Caco-2 (cell line): ENCODE measurements around the gene ANXA8. TPM values are rescaled to one million over a fixed set of nuclear protein-coding genes. Genes with fewer than 3 reads are reported as not detected.
"Not testable (repeated sequence)": the region's sequence is repeated elsewhere in the genome, so short reads cannot be mapped to it uniquely, and the experiment has no call there.

ENCODE experiments used
- BruUV-seq: library from RNA; stranded (reverse); fragments of 400-500 nt; replicated peaks from 2 replicates; lab custom pipeline; 2021; lab: Mats Ljungman, UMichigan
- CTCF ChIA-PET: fragments of 300-600 bp; sonication (Branson Sonifier 250); formaldehyde crosslinking; loops from one replicate; lab custom pipeline; 2022; ENCODE audit warnings: antibody characterized with exemption; lab: Charles Lee
- POLR2A ChIA-PET: fragments of 300-600 bp; sonication (Branson Sonifier 250); formaldehyde crosslinking; loops from one replicate; lab custom pipeline; 2022; ENCODE audit warnings: antibody characterized with exemption; lab: Charles Lee
- DNase-seq, 2 experiments: peaks; one replicate each; pipeline versions ENCODE4 v3.0.0 to v3.0.0-alpha.2; 2020 to 2022
- H3K27me3 ChIP-seq: replicated peaks from 2 replicates; pipeline ENCODE4 v1.6.0; 2011; ENCODE audit warnings: low read length; ENCODE audit not compliant: control insufficient read depth, insufficient read depth
- H3K36me3 ChIP-seq: 2 replicates; pipeline ENCODE4 v1.5.1; 2011; ENCODE audit warnings: low read length; ENCODE audit not compliant: control insufficient read depth, insufficient read depth
- H3K4me1 ChIP-seq: fragments of 250-450 bp; sonication (Bioruptor Pico); 2 replicates; pipeline ENCODE4 v1.5.1; 2020; ENCODE audit warnings: mild to moderate bottlenecking
- H3K4me3 ChIP-seq: 2 replicates; pipeline ENCODE4 v1.5.1; 2011; ENCODE audit warnings: low read depth, mild to moderate bottlenecking, control low read depth, low read length
- H3K9me3 ChIP-seq: fragments of 250-450 bp; sonication (Bioruptor Pico); 2 replicates; pipeline ENCODE4 v1.5.1; 2020; ENCODE audit warnings: mild to moderate bottlenecking, moderate library complexity
- H3K27ac Mint-ChIP-seq: one replicate; pipeline ENCODE4 v1.8.0; 2022; ENCODE audit warnings: mixed read lengths; ENCODE audit not compliant: unreplicated experiment
- H3K27me3 Mint-ChIP-seq: one replicate; pipeline ENCODE4 v1.8.0; 2022; ENCODE audit warnings: mixed read lengths; ENCODE audit not compliant: insufficient read depth, unreplicated experiment
- H3K36me3 Mint-ChIP-seq: one replicate; pipeline ENCODE4 v1.8.0; 2022; ENCODE audit warnings: mild to moderate bottlenecking, mixed read lengths; ENCODE audit not compliant: insufficient read depth, unreplicated experiment
- H3K4me1 Mint-ChIP-seq: one replicate; pipeline ENCODE4 v1.8.0; 2022; ENCODE audit warnings: low read depth, mixed read lengths; ENCODE audit not compliant: unreplicated experiment
- H3K4me3 Mint-ChIP-seq: one replicate; pipeline ENCODE4 v1.8.0; 2022; ENCODE audit warnings: mild to moderate bottlenecking, moderate library complexity, mixed read lengths; ENCODE audit not compliant: unreplicated experiment
- H3K9me3 Mint-ChIP-seq: one replicate; pipeline ENCODE4 v1.8.0; 2022; ENCODE audit warnings: mixed read lengths; ENCODE audit not compliant: unreplicated experiment
- intact Hi-C: fragments of 100-400 bp; cut with micrococcal nuclease; formaldehyde crosslinking; loops from one replicate; pipeline ENCODE4 v1.10.0; 2022; ENCODE audit not compliant: unreplicated experiment
- total RNA-seq: library from RNA; stranded (reverse); gene quantifications from 2 replicates; pipeline ENCODE4 v1.2.3, GENCODE V29; 2022

The ANXA8 gene
- total RNA-seq, 1 experiment from 2014 or later, result 20.9 TPM

DNA sequence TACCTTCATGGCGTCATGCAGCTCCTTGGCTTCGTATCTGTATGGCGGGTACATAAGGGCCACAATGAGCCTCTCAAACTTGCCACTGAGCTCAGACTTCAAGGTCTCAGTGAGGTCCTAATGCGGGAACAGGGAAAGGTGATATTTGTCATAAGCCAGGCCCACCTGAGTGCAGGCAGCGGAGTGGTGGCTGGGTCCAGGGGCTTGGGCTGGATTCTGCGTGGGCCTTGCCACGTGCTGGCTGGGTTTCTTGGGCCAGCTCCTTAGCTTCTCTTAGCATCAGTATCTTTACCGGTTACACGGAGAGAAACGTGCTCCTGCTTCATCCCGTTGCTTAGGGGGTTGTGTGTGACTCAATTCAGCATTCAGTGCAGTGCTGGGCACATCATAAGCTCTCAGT is 6.8 kb downstream of the ANXA8 start:
- H3K27ac Mint-ChIP-seq, H3K27me3 Mint-ChIP-seq, H3K4me1 ChIP-seq, POLR2A ChIA-PET, intact Hi-C loops, H3K4me3 Mint-ChIP-seq, H3K4me1 Mint-ChIP-seq, H3K9me3 Mint-ChIP-seq, H3K4me3 ChIP-seq, H3K9me3 ChIP-seq, H3K27me3 ChIP-seq, H3K36me3 Mint-ChIP-seq, CTCF ChIA-PET, H3K36me3 ChIP-seq, DNase-seq, BruUV-seq: not testable (repeated sequence)

DNA sequence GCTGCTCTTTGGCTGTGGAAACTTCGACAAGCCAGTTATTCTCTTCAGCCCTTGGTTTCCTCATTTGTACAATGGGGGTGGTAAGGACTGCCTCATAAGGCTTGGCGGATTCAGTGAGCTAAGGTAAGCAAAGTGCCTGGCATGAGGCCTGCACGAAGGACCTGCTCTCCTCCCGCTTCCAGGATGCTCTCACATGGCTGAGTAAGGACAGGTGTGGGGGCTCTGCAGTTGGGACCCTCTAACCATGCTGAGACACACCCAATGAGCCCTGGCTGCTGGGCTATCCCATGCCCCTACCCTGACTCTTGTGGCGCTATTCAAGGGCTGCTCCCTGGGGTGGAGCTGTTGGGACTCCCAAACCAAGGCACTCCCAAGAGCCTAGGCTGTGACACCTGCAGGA is 8.8 kb downstream of the ANXA8 start:
- H3K4me3 ChIP-seq, BruUV-seq, H3K36me3 Mint-ChIP-seq, H3K27ac Mint-ChIP-seq, H3K4me3 Mint-ChIP-seq, H3K4me1 Mint-ChIP-seq, H3K9me3 ChIP-seq, H3K27me3 Mint-ChIP-seq, H3K4me1 ChIP-seq, H3K9me3 Mint-ChIP-seq, H3K27me3 ChIP-seq, POLR2A ChIA-PET, H3K36me3 ChIP-seq, DNase-seq, CTCF ChIA-PET, intact Hi-C loops: not testable (repeated sequence)

DNA sequence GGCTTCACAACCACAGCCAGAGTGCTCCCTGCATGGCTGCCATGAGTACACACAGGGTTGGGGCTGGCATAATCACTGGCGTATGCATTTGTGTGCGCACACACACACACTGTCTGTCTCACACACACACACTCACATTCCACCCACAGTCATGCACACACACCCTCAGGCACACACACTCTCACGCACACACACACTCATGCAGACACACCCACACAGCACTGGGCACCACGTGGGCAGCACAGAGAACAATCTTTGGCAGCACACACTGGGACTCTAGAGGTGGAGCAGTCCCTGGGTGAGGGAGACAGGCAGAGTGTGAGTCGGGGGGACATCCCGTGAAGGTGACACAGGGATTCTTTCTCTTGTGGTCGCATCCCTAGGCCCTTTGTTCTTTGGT is 10.4 kb downstream of the ANXA8 start:
- POLR2A ChIA-PET, H3K4me1 ChIP-seq, H3K27me3 Mint-ChIP-seq, BruUV-seq, H3K9me3 Mint-ChIP-seq, H3K4me1 Mint-ChIP-seq, H3K36me3 Mint-ChIP-seq, H3K4me3 Mint-ChIP-seq, H3K9me3 ChIP-seq, DNase-seq, H3K4me3 ChIP-seq, H3K27ac Mint-ChIP-seq, H3K36me3 ChIP-seq, CTCF ChIA-PET, H3K27me3 ChIP-seq, intact Hi-C loops: not testable (repeated sequence)

DNA sequence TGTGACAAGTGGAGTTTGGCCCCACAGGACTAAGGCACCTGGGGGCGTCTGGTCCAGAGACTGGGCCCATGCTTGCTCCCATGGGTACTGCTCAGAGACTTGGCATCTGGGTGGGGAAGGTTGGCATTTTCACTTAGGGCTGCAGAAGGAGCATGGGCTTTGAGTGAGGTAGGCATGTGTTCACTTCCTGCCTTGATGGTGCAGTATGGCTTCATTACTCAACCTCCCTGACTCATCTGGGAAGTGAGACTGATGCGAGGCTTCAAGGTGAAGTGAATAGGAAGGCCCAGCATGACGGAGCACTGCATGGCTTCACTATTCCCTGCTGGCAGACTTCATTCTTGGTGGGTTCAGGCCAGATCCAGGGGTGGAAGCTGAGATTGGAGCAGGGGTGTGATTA is 11.3 kb downstream of the ANXA8 start:
- BruUV-seq, H3K4me1 ChIP-seq, H3K9me3 Mint-ChIP-seq, H3K27ac Mint-ChIP-seq, intact Hi-C loops, H3K36me3 ChIP-seq, H3K36me3 Mint-ChIP-seq, H3K4me3 ChIP-seq, CTCF ChIA-PET, H3K27me3 Mint-ChIP-seq, H3K9me3 ChIP-seq, H3K27me3 ChIP-seq, POLR2A ChIA-PET, DNase-seq, H3K4me1 Mint-ChIP-seq, H3K4me3 Mint-ChIP-seq: not testable (repeated sequence)

DNA sequence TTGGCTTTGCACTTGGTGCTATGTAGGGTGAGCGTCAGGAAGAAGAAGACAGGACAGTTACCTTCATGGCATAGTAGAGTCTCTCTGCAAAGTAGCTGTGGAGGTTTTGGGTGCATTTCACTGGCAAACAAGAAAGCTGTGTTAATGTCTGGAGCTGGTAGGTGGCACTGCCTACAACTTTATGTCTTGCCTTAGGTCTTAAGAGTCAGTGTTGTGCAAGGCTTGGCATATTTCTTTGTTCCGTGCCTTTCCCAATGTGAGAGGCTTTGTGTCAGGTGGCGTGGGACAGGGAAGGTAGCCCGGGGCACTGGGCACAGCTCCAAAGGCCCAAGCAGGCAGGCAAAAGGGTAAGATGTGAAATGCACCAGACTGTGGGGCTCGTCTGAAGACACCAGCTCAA is 11.8 kb downstream of the ANXA8 start:
- H3K4me1 ChIP-seq, H3K9me3 ChIP-seq, H3K4me1 Mint-ChIP-seq, POLR2A ChIA-PET, H3K9me3 Mint-ChIP-seq, intact Hi-C loops, H3K36me3 ChIP-seq, BruUV-seq, H3K27ac Mint-ChIP-seq, H3K36me3 Mint-ChIP-seq, H3K4me3 ChIP-seq, DNase-seq, CTCF ChIA-PET, H3K4me3 Mint-ChIP-seq, H3K27me3 ChIP-seq, H3K27me3 Mint-ChIP-seq: not testable (repeated sequence)

DNA sequence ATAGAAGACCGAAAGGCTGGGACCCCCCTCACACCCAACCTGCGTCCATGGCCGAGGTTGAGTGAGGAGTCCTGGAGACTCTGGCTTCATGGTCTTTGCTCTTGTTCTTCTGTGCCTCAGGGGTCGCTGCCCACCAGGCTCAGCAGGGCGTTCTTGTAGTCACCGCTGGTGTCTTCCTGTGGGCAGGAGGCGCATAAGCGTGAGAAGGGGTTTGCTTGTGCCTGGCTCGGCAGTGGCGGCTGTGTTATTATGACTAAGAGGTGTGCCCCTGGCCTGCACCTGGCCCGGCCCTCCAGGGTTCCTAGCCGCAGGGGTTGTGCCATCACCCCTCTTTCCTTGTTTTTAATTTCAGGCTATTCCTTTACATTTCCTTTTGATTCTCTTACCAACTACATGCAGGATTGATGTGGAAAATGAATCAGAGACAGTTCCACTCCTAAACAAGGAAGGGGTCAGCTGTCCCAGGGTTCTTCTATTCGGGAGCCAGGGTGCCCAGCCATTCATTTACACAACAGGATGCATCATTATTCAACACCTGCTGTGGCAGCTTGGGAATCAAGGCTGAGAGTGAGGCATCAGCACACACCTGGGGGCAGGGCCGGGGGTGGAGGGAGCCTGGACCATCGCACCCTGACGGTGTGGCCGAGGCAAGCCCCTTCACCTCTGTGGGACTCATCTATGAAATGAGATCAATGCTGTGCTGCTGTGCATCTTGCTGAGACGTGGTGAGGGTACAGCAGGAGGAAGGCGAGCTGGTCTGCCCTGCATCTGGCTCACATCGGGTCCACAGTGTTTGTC is 15.0 kb downstream of the ANXA8 start:
- intact Hi-C loops, H3K27me3 ChIP-seq, H3K9me3 ChIP-seq, H3K4me3 Mint-ChIP-seq, H3K36me3 Mint-ChIP-seq, CTCF ChIA-PET, H3K4me1 ChIP-seq, POLR2A ChIA-PET, H3K27me3 Mint-ChIP-seq, H3K4me1 Mint-ChIP-seq, H3K4me3 ChIP-seq, BruUV-seq, DNase-seq, H3K36me3 ChIP-seq, H3K9me3 Mint-ChIP-seq, H3K27ac Mint-ChIP-seq: not testable (repeated sequence)

DNA sequence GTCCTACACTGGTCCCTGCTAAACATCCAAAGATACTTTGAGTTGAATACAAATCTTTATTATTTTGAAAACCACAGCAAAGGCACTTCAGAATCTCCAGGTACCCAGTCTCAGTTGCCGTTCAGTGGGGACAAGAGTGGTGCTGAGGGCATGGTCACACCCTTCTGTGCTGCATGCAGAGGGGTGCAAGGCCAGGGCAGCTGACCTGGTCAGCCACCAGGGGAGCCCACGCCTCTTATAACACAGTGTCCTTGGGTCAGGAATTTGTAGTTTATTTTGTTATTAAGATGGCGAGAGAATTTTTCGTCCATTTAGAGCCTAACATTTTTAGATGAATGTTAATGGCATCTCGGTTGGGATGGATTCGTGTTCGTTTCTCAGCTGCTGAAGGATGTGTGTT is 16.0 kb downstream of the ANXA8 start:
- H3K4me1 Mint-ChIP-seq, H3K27ac Mint-ChIP-seq, H3K9me3 Mint-ChIP-seq, H3K36me3 Mint-ChIP-seq, H3K27me3 ChIP-seq, H3K9me3 ChIP-seq, DNase-seq, POLR2A ChIA-PET, H3K27me3 Mint-ChIP-seq, H3K36me3 ChIP-seq, BruUV-seq, intact Hi-C loops, H3K4me3 ChIP-seq, CTCF ChIA-PET, H3K4me1 ChIP-seq, H3K4me3 Mint-ChIP-seq: not testable (repeated sequence)
